ENCODE data around the gene CSKMT. TPM values are rescaled to one million over a fixed set of nuclear protein-coding genes. Genes with fewer than 3 reads are reported as not detected.

The CSKMT gene
- total RNA-seq, 1 experiment from 2014 or later, result 4.5 TPM

GRCh38 chr11:62705880-62706849 is 41.1 kb downstream of the CSKMT start:
- Histone ChIP-seq H3K36me3 (ENCODE audit: insufficient read depth, low read length) (peaks cover 20% of the 10 kb centered on the region), H2AFZ (ENCODE audit: low read length) (no peak overlapping the region), H3K9me2 (replicated peaks; ENCODE audit: insufficient read depth, low read length) (no peaks in the 10 kb centered on the region), H3K4me3 (ENCODE audit: low read length) (peak overlapping the region; percentile 88), H3K27me3 (ENCODE audit: low read length) (no peaks in the 10 kb centered on the region), H4K20me1 (ENCODE audit: insufficient read depth, low read depth, low read length) (no peaks in the 10 kb centered on the region), H3K27ac (ENCODE audit: low read length) (peak overlapping the region; percentile 57), H3K4me2 (ENCODE audit: low read depth, low read length, poor library complexity, severe bottlenecking) (peak overlapping the region; percentile 94), H3K79me2 (ENCODE audit: low read length) (peaks cover 15% of the 10 kb centered on the region), H3K9me3 (ENCODE audit: low read length) (no peaks in the 10 kb centered on the region), H3K4me1 (ENCODE audit: low read length) (peaks cover 38% of the 10 kb centered on the region), H3K9ac (ENCODE audit: low read length) (peak overlapping the region; percentile 78)
- peak; percentile 97 for DNase-seq

GRCh38 chr11:62706850-62707247 is 41.7 kb downstream of the CSKMT start:
- no peaks in the 10 kb centered on the region for H3K9me2 ChIP-seq (replicated peaks; ENCODE audit: insufficient read depth, low read length)
- DNase-seq, result peak; percentile 41

GRCh38 chr11:62707277-62707861 is 42.3 kb downstream of the CSKMT start, which contains the start of the genes BSCL2 and GNG3:
Gene BSCL2 (minus strand): TSS chr11:62707424. CDS start chr11:62707195, 229 bp downstream.
Gene GNG3 (plus strand): TSS chr11:62707676. CDS start chr11:62708296, 620 bp downstream.
- H3K36me3 ChIP-seq (ENCODE audit: insufficient read depth, low read length), result peaks cover 20% of the 10 kb centered on the region
- H3K27ac ChIP-seq (ENCODE audit: low read length), result peak within 1 kb of the TSS; percentile 70; the same call in 1 of the 2 replicates
- DNase-seq, result peak; percentile 60
- no peak within 1 kb of the TSS for H2AFZ ChIP-seq (ENCODE audit: low read length)
- H3K4me3 ChIP-seq (ENCODE audit: low read length), result peak within 1 kb of the TSS; percentile 88; the same call in 1 of the 2 replicates
- H3K9me3 ChIP-seq (ENCODE audit: low read length), result no peaks in the 10 kb centered on the region
- peaks cover 15% of the 10 kb centered on the region for H3K79me2 ChIP-seq (ENCODE audit: low read length)
- H3K4me2 ChIP-seq (ENCODE audit: low read depth, low read length, poor library complexity, severe bottlenecking), result peak within 1 kb of the TSS; percentile 94
- H3K9ac ChIP-seq (ENCODE audit: low read length), result peak within 1 kb of the TSS; percentile 75
- H3K27me3 ChIP-seq (ENCODE audit: low read length), result no peaks in the 10 kb centered on the region
- H3K9me2 ChIP-seq (replicated peaks; ENCODE audit: insufficient read depth, low read length), result no peaks in the 10 kb centered on the region
- H4K20me1 ChIP-seq (ENCODE audit: insufficient read depth, low read depth, low read length), result no peaks in the 10 kb centered on the region
- H3K4me1 ChIP-seq (ENCODE audit: low read length), result peaks cover 38% of the 10 kb centered on the region

More at GRCh38 chr11:62706850-62707247, 41.7 kb downstream of the CSKMT start:
- H3K4me2 ChIP-seq (ENCODE audit: low read depth, low read length, poor library complexity, severe bottlenecking), result peak overlapping the region; percentile 94
- no peaks in the 10 kb centered on the region for H3K27me3 ChIP-seq (ENCODE audit: low read length)
- no peak overlapping the region for H3K9ac ChIP-seq (ENCODE audit: low read length)
- no peaks in the 10 kb centered on the region for H3K9me3 ChIP-seq (ENCODE audit: low read length)
- H3K79me2 ChIP-seq (ENCODE audit: low read length), result peaks cover 15% of the 10 kb centered on the region
- H3K36me3 ChIP-seq (ENCODE audit: insufficient read depth, low read length), result peaks cover 18% of the 10 kb centered on the region; the same call in 1 of the 2 replicates
- H4K20me1 ChIP-seq (ENCODE audit: insufficient read depth, low read depth, low read length), result no peaks in the 10 kb centered on the region
- H3K4me1 ChIP-seq (ENCODE audit: low read length), result peaks cover 38% of the 10 kb centered on the region
- peak overlapping the region; percentile 88; the same call in 1 of the 2 replicates for H3K4me3 ChIP-seq (ENCODE audit: low read length)
- no peak overlapping the region for H2AFZ ChIP-seq (ENCODE audit: low read length)
- no peak overlapping the region for H3K27ac ChIP-seq (ENCODE audit: low read length)

- Histone ChIP-seq H3K9me2 (replicated peaks; ENCODE audit: insufficient read depth, low read length) (no peaks in the 10 kb centered on the region), H3K36me3 (ENCODE audit: insufficient read depth, low read length) (peaks cover 30% of the 10 kb centered on the region), H3K79me2 (ENCODE audit: low read length) (peaks cover 15% of the 10 kb centered on the region), H4K20me1 (ENCODE audit: insufficient read depth, low read depth, low read length) (no peaks in the 10 kb centered on the region), H3K27me3 (ENCODE audit: low read length) (no peaks in the 10 kb centered on the region), H3K27ac (ENCODE audit: low read length) (peak overlapping the region; percentile 70; the same call in 1 of the 2 replicates), H3K9me3 (ENCODE audit: low read length) (no peaks in the 10 kb centered on the region), H2AFZ (ENCODE audit: low read length) (no peak overlapping the region), H3K4me1 (ENCODE audit: low read length) (peaks cover 38% of the 10 kb centered on the region), H3K4me3 (ENCODE audit: low read length) (peak overlapping the region; percentile 72), H3K4me2 (ENCODE audit: low read depth, low read length, poor library complexity, severe bottlenecking) (peak overlapping the region; percentile 86), H3K9ac (ENCODE audit: low read length) (peak overlapping the region; percentile 75)
- peak; percentile 42 for DNase-seq
Observed at GRCh38 chr11:62708392-62708791, 43.3 kb downstream of the CSKMT start.

- Histone ChIP-seq H3K4me3 (ENCODE audit: low read length) (peak overlapping the region; percentile 72), H4K20me1 (ENCODE audit: insufficient read depth, low read depth, low read length) (no peaks in the 10 kb centered on the region), H3K9ac (ENCODE audit: low read length) (peak overlapping the region; percentile 75), H2AFZ (ENCODE audit: low read length) (no peak overlapping the region), H3K27me3 (ENCODE audit: low read length) (no peaks in the 10 kb centered on the region), H3K79me2 (ENCODE audit: low read length) (peaks cover 15% of the 10 kb centered on the region), H3K9me2 (replicated peaks; ENCODE audit: insufficient read depth, low read length) (no peaks in the 10 kb centered on the region), H3K9me3 (ENCODE audit: low read length) (no peaks in the 10 kb centered on the region), H3K36me3 (ENCODE audit: insufficient read depth, low read length) (peaks cover 34% of the 10 kb centered on the region), H3K27ac (ENCODE audit: low read length) (peak overlapping the region; percentile 70), H3K4me2 (ENCODE audit: low read depth, low read length, poor library complexity, severe bottlenecking) (peak overlapping the region; percentile 86), H3K4me1 (ENCODE audit: low read length) (peaks cover 38% of the 10 kb centered on the region)
- no peak for DNase-seq
Observed at GRCh38 chr11:62708793-62709192, 43.7 kb downstream of the CSKMT start.

- no peaks in the 10 kb centered on the region for H3K27me3 ChIP-seq (ENCODE audit: low read length)
- no peaks in the 10 kb centered on the region for H3K9me2 ChIP-seq (replicated peaks; ENCODE audit: insufficient read depth, low read length)
- H3K4me1 ChIP-seq (ENCODE audit: low read length), result peaks cover 38% of the 10 kb centered on the region
- peak overlapping the region; percentile 70 for H3K27ac ChIP-seq (ENCODE audit: low read length)
- peak; percentile 98 for DNase-seq
- 0 out of 2 replicates have a peak overlapping the region, but pooled peaks have one; percentile 13 for H2AFZ ChIP-seq (ENCODE audit: low read length)
- H3K36me3 ChIP-seq (ENCODE audit: insufficient read depth, low read length), result peaks cover 38% of the 10 kb centered on the region
- H3K79me2 ChIP-seq (ENCODE audit: low read length), result peaks cover 15% of the 10 kb centered on the region
- H3K4me2 ChIP-seq (ENCODE audit: low read depth, low read length, poor library complexity, severe bottlenecking), result peak overlapping the region; percentile 86
- H3K4me3 ChIP-seq (ENCODE audit: low read length), result peak overlapping the region; percentile 72
- no peaks in the 10 kb centered on the region for H3K9me3 ChIP-seq (ENCODE audit: low read length)
- peak overlapping the region; percentile 75 for H3K9ac ChIP-seq (ENCODE audit: low read length)
- H4K20me1 ChIP-seq (ENCODE audit: insufficient read depth, low read depth, low read length), result no peaks in the 10 kb centered on the region
Observed at GRCh38 chr11:62709247-62710000, 44.3 kb downstream of the CSKMT start.

- peaks cover 10% of the 10 kb centered on the region for H3K79me2 ChIP-seq (ENCODE audit: low read length)
- no peak overlapping the region for H3K9ac ChIP-seq (ENCODE audit: low read length)
- H2AFZ ChIP-seq (ENCODE audit: low read length), result 0 out of 2 replicates have a peak overlapping the region, but pooled peaks have one; percentile 13
- H3K9me3 ChIP-seq (ENCODE audit: low read length), result no peaks in the 10 kb centered on the region
- H3K27ac ChIP-seq (ENCODE audit: low read length), result no peak overlapping the region
- H3K4me2 ChIP-seq (ENCODE audit: low read depth, low read length, poor library complexity, severe bottlenecking), result peak overlapping the region; percentile 40
- H3K4me3 ChIP-seq (ENCODE audit: low read length), result peak overlapping the region; percentile 34; the same call in 1 of the 2 replicates
- no peaks in the 10 kb centered on the region for H3K9me2 ChIP-seq (replicated peaks; ENCODE audit: insufficient read depth, low read length)
- peaks cover 36% of the 10 kb centered on the region for H3K36me3 ChIP-seq (ENCODE audit: insufficient read depth, low read length)
- peak; percentile 55 for DNase-seq
- no peaks in the 10 kb centered on the region for H3K27me3 ChIP-seq (ENCODE audit: low read length)
- peaks cover 36% of the 10 kb centered on the region for H3K4me1 ChIP-seq (ENCODE audit: low read length)
- H4K20me1 ChIP-seq (ENCODE audit: insufficient read depth, low read depth, low read length), result no peaks in the 10 kb centered on the region
Observed at GRCh38 chr11:62710001-62710345, 44.9 kb downstream of the CSKMT start.

All from Karpas-422 (cell line).